ENCODE measurements around the gene LCMT2. TPM values are rescaled to one million over a fixed set of nuclear protein-coding genes. Genes with fewer than 3 reads are reported as not detected.

The LCMT2 gene
- total and polyA plus RNA-seq, 2 experiments from 2014 or later, result 2.3 to 7.1 TPM

DNA sequence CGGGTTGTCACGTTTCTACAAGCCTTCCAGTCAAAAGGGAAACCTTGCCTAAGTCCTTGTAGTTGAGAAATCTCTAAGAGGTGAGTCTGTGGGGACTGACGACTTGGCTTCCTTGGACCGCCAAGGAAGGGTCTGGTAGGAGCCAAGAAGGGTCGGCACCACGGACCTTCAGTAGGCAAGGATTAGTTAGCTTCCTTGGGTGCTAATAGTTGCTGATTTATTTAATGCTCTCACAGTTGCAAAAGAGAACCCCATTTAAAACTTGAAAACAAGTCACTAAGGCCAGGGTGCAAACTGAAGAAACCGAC is 361 bp upstream of the LCMT2 start:
- Mint-ChIP-seq H3K36me3 (ENCODE audit: low read depth) (peaks cover 10% of the 10 kb centered on the region; the same call in 2 of the 3 replicates), H3K27me3 (ENCODE audit: insufficient read depth, low read depth, poor library complexity) (peaks cover 6% of the 10 kb centered on the region), H3K4me1 (peaks cover 17% of the 10 kb centered on the region), H3K4me3 (peak overlapping the region; percentile 91), H3K27ac (peak overlapping the region; percentile 97), H3K9me3 (no peaks in the 10 kb centered on the region; the same call in 2 of the 3 replicates)
- H2AFZ ChIP-seq, result peak overlapping the region; percentile 85
- TF ChIP-seq EZH2phosphoT487 (IDR thresholded peaks at IDR 0.05; ENCODE audit: unreplicated experiment) (no peak), NANOG (IDR thresholded peaks at IDR 0.05; ENCODE audit: borderline replicate concordance) (no peak), STAT1 (IDR thresholded peaks at IDR 0.05; ENCODE audit: unreplicated experiment) (no peak), ZNF114 (CRISPR knock-in tag; IDR thresholded peaks at IDR 0.05) (no peak), EZH2 (IDR thresholded peaks at IDR 0.05; ENCODE audit: low read depth, unreplicated experiment) (no peak), ZNF331 (CRISPR knock-in tag; IDR thresholded peaks at IDR 0.05; ENCODE audit: low read depth) (no peak), JUNB (IDR thresholded peaks at IDR 0.05; ENCODE audit: unreplicated experiment) (no peak), POLR2AphosphoS5 (IDR thresholded peaks at IDR 0.05; ENCODE audit: low read depth) (no peak), CREB1 (CRISPR knock-in tag; IDR thresholded peaks at IDR 0.05; ENCODE audit: low read depth) (no peak)
- TF ChIP-seq, protein P1, sequence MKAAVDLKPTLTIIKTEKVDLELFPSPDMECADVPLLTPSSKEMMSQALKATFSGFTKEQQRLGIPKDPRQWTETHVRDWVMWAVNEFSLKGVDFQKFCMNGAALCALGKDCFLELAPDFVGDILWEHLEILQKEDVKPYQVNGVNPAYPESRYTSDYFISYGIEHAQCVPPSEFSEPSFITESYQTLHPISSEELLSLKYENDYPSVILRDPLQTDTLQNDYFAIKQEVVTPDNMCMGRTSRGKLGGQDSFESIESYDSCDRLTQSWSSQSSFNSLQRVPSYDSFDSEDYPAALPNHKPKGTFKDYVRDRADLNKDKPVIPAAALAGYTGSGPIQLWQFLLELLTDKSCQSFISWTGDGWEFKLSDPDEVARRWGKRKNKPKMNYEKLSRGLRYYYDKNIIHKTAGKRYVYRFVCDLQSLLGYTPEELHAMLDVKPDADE (IDR thresholded peaks at IDR 0.05), result no peak
- TF ChIP-seq, protein P2, sequence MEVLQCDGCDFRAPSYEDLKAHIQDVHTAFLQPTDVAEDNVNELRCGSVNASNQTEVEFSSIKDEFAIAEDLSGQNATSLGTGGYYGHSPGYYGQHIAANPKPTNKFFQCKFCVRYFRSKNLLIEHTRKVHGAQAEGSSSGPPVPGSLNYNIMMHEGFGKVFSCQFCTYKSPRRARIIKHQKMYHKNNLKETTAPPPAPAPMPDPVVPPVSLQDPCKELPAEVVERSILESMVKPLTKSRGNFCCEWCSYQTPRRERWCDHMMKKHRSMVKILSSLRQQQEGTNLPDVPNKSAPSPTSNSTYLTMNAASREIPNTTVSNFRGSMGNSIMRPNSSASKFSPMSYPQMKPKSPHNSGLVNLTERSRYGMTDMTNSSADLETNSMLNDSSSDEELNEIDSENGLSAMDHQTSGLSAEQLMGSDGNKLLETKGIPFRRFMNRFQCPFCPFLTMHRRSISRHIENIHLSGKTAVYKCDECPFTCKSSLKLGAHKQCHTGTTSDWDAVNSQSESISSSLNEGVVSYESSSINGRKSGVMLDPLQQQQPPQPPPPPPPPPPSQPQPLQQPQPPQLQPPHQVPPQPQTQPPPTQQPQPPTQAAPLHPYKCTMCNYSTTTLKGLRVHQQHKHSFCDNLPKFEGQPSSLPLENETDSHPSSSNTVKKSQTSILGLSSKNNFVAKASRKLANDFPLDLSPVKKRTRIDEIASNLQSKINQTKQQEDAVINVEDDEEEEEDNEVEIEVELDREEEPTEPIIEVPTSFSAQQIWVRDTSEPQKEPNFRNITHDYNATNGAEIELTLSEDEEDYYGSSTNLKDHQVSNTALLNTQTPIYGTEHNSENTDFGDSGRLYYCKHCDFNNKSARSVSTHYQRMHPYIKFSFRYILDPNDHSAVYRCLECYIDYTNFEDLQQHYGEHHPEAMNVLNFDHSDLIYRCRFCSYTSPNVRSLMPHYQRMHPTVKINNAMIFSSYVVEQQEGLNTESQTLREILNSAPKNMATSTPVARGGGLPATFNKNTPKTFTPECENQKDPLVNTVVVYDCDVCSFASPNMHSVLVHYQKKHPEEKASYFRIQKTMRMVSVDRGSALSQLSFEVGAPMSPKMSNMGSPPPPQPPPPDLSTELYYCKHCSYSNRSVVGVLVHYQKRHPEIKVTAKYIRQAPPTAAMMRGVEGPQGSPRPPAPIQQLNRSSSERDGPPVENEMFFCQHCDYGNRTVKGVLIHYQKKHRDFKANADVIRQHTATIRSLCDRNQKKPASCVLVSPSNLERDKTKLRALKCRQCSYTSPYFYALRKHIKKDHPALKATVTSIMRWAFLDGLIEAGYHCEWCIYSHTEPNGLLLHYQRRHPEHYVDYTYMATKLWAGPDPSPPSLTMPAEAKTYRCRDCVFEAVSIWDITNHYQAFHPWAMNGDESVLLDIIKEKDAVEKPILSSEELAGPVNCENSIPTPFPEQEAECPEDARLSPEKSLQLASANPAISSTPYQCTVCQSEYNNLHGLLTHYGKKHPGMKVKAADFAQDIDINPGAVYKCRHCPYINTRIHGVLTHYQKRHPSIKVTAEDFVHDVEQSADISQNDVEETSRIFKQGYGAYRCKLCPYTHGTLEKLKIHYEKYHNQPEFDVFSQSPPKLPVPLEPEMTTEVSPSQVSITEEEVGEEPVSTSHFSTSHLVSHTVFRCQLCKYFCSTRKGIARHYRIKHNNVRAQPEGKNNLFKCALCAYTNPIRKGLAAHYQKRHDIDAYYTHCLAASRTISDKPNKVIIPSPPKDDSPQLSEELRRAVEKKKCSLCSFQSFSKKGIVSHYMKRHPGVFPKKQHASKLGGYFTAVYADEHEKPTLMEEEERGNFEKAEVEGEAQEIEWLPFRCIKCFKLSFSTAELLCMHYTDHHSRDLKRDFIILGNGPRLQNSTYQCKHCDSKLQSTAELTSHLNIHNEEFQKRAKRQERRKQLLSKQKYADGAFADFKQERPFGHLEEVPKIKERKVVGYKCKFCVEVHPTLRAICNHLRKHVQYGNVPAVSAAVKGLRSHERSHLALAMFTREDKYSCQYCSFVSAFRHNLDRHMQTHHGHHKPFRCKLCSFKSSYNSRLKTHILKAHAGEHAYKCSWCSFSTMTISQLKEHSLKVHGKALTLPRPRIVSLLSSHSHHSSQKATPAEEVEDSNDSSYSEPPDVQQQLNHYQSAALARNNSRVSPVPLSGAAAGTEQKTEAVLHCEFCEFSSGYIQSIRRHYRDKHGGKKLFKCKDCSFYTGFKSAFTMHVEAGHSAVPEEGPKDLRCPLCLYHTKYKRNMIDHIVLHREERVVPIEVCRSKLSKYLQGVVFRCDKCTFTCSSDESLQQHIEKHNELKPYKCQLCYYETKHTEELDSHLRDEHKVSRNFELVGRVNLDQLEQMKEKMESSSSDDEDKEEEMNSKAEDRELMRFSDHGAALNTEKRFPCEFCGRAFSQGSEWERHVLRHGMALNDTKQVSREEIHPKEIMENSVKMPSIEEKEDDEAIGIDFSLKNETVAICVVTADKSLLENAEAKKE (CRISPR knock-in tag; IDR thresholded peaks at IDR 0.05), result no peak
- TF ChIP-seq, protein P3, sequence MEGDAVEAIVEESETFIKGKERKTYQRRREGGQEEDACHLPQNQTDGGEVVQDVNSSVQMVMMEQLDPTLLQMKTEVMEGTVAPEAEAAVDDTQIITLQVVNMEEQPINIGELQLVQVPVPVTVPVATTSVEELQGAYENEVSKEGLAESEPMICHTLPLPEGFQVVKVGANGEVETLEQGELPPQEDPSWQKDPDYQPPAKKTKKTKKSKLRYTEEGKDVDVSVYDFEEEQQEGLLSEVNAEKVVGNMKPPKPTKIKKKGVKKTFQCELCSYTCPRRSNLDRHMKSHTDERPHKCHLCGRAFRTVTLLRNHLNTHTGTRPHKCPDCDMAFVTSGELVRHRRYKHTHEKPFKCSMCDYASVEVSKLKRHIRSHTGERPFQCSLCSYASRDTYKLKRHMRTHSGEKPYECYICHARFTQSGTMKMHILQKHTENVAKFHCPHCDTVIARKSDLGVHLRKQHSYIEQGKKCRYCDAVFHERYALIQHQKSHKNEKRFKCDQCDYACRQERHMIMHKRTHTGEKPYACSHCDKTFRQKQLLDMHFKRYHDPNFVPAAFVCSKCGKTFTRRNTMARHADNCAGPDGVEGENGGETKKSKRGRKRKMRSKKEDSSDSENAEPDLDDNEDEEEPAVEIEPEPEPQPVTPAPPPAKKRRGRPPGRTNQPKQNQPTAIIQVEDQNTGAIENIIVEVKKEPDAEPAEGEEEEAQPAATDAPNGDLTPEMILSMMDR (conservative IDR thresholded peaks at IDR 0.05; ENCODE audit: low read depth in 2 of 2), result no peak
- TF ChIP-seq, protein P4, sequence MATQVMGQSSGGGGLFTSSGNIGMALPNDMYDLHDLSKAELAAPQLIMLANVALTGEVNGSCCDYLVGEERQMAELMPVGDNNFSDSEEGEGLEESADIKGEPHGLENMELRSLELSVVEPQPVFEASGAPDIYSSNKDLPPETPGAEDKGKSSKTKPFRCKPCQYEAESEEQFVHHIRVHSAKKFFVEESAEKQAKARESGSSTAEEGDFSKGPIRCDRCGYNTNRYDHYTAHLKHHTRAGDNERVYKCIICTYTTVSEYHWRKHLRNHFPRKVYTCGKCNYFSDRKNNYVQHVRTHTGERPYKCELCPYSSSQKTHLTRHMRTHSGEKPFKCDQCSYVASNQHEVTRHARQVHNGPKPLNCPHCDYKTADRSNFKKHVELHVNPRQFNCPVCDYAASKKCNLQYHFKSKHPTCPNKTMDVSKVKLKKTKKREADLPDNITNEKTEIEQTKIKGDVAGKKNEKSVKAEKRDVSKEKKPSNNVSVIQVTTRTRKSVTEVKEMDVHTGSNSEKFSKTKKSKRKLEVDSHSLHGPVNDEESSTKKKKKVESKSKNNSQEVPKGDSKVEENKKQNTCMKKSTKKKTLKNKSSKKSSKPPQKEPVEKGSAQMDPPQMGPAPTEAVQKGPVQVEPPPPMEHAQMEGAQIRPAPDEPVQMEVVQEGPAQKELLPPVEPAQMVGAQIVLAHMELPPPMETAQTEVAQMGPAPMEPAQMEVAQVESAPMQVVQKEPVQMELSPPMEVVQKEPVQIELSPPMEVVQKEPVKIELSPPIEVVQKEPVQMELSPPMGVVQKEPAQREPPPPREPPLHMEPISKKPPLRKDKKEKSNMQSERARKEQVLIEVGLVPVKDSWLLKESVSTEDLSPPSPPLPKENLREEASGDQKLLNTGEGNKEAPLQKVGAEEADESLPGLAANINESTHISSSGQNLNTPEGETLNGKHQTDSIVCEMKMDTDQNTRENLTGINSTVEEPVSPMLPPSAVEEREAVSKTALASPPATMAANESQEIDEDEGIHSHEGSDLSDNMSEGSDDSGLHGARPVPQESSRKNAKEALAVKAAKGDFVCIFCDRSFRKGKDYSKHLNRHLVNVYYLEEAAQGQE (IDR thresholded peaks at IDR 0.05; ENCODE audit: unreplicated experiment), result no peak
- DNase-seq (ENCODE audit: low spot score) (no peak), ATAC-seq (peak; percentile 20)
- peak overlapping the region; percentile 59 for H3K4me3 ChIP-seq
- no peak overlapping the region for H3K27ac ChIP-seq (ENCODE audit: low read depth)
- H3K36me3 ChIP-seq (ENCODE audit: insufficient read depth), result 0 out of 2 replicates have a peak, but pooled peaks cover 6% of the 10 kb centered on the region
- H3K9me2 ChIP-seq (ENCODE audit: insufficient read depth), result no peaks in the 10 kb centered on the region
- peaks cover 15% of the 10 kb centered on the region for H4K20me1 ChIP-seq (replicated peaks; ENCODE audit: insufficient read depth)
- peaks cover 13% of the 10 kb centered on the region for H3K4me1 ChIP-seq (ENCODE audit: insufficient read depth)
- peak overlapping the region; percentile 81 for H3K4me2 ChIP-seq
- H3F3A ChIP-seq (replicated peaks; ENCODE audit: low read depth), result peaks cover 2% of the 10 kb centered on the region; the same call in 1 of the 2 replicates
- H3K79me2 ChIP-seq (replicated peaks; ENCODE audit: insufficient read depth), result peaks cover 15% of the 10 kb centered on the region
- H3K27me3 ChIP-seq (ENCODE audit: insufficient read depth), result no peaks in the 10 kb centered on the region

All from GM23338 (cell line).